ENCODE results near the gene MUC5B.
"Not testable (repeated sequence)": the region's sequence is repeated elsewhere in the genome, so short reads cannot be mapped to it uniquely, and the experiment has no call there.

The MUC5B gene

GRCh38 chr11:1191786-1192470 lies 30.9 kb upstream of the MUC5B start:
- not testable (repeated sequence) for DNase-seq

GRCh38 chr11:1192741-1193325 lies 30.0 kb upstream of the MUC5B start:
- DNase-seq: no peak

- no peak for DNase-seq
Observed at GRCh38 chr11:1193326-1194230, 29.3 kb upstream of the MUC5B start.

- DNase-seq: no peak
Observed at GRCh38 chr11:1194231-1194976, 28.5 kb upstream of the MUC5B start.

- DNase-seq: peak; percentile 1
Observed at GRCh38 chr11:1194977-1195681, 27.7 kb upstream of the MUC5B start.

- DNase-seq: no peak
Observed at GRCh38 chr11:1195682-1196515, 27.0 kb upstream of the MUC5B start.

GRCh38 chr11:1196516-1197391 lies 26.1 kb upstream of the MUC5B start:
- DNase-seq: no peak

GRCh38 chr11:1197431-1197885 lies 25.4 kb upstream of the MUC5B start:
- DNase-seq: no peak

GRCh38 chr11:1197886-1198560 lies 24.8 kb upstream of the MUC5B start:
- no peak for DNase-seq

GRCh38 chr11:1198561-1199240 lies 24.2 kb upstream of the MUC5B start:
- peak; percentile 0 for DNase-seq

- peak; percentile 1 for DNase-seq
Observed at GRCh38 chr11:1199241-1199750, 23.6 kb upstream of the MUC5B start.

GRCh38 chr11:1199751-1200610 lies 22.9 kb upstream of the MUC5B start:
- DNase-seq: peak; percentile 0

- peak; percentile 0 for DNase-seq
Observed at GRCh38 chr11:1200611-1201191, 22.2 kb upstream of the MUC5B start.

GRCh38 chr11:1201395-1202153 lies 21.3 kb upstream of the MUC5B start:
- no peak for DNase-seq

- peak; percentile 17 for DNase-seq
Observed at GRCh38 chr11:1202154-1202775, 20.6 kb upstream of the MUC5B start.

Measured in stimulated activated CD4-positive, alpha-beta T cell treated with anti-CD3 and anti-CD28 coated beads, Interleukin-15, amount 100 ng/mL, for 24 hours (primary cell).